Adrenal gland (tissue), 12 donors: ENCODE measurements around the gene ANKS3. TPM values are rescaled to one million over a fixed set of nuclear protein-coding genes. Genes with fewer than 3 reads are reported as not detected.

Source experiments
- DNase-seq, 7 donors: peaks; one replicate each; pipeline ENCODE4 v3.0.0-alpha.2; 2019 to 2020
- H3K27ac ChIP-seq, 5 donors: fragments of 200-600 bp; sonication (generic) in 4 of 5; 1 replicate in 3 of 5; 2 replicates in 2 of 5; pipeline versions ENCODE4 v1.5.1 to v1.8.0; 2016 to 2020; ENCODE audit warnings: mild to moderate bottlenecking in 1 of 5
- H3K27me3 ChIP-seq: fragments of 200-600 bp; 2 replicates; pipeline ENCODE4 v1.8.0; 2021
- H3K36me3 ChIP-seq, 2 donors: fragments of 200-600 bp; replicated peaks in 1 of 2; 1 replicate in 1 of 2; 2 replicates in 1 of 2; pipeline versions ENCODE4 v1.5.1 to v1.8.0; 2018 to 2022
- H3K4me1 ChIP-seq, 2 donors: fragments of 200-600 bp; replicated peaks in 1 of 2; 1 replicate in 1 of 2; 2 replicates in 1 of 2; pipeline versions ENCODE4 v1.5.1 to v1.8.0; 2018 to 2021
- H3K4me3 ChIP-seq, 4 donors: fragments of 200-600 bp; sonication (generic) in 3 of 4; one replicate each; pipeline ENCODE4 v1.5.1; 2016 to 2018
- H3K9me3 ChIP-seq, 3 donors: fragments of 200-600 bp; sonication (generic) in 1 of 3; replicated peaks in 1 of 3; 1 replicate in 2 of 3; 2 replicates in 1 of 3; pipeline versions ENCODE4 v1.5.1 to v1.8.0; 2016 to 2021
- POLR2A ChIP-seq, 2 donors: fragments of 450-650 bp; IDR thresholded peaks; one replicate each; pipeline ENCODE4 v1.6.1; 2017; ENCODE audit warnings: antibody characterized with exemption in 2 of 2, mild to moderate bottlenecking in 2 of 2, moderate library complexity in 1 of 2
- WGBS, 4 donors: extraction: QIAGEN DNeasy Blood & Tissue Kit in 2 of 4; methylation state at CpG; one replicate each; pipeline versions ENCODE4 v1.1.5 to v1.1.7; 2013 to 2017; 5-methylcytosine and 5-hydroxymethylcytosine counted together
- intact Hi-C, 2 donors: fragments of 100-400 bp; cut with DNase I; formaldehyde crosslinking; loops; one replicate each; pipeline versions ENCODE4 v1.14.1 to v1.15.0; 2022 to 2023
- polyA plus RNA-seq, 3 donors: library from polyadenylated mRNA; stranded (reverse); fragments of 200-250 nt in 2 of 3; fragments of 350-450 nt in 1 of 3; fragmentation: Illumina TruSeq in 1 of 3; extraction: RNeasy Lipid Tissue Mini Kit (QIAGEN cat#74804) in 1 of 3; gene quantifications; one replicate each; pipeline ENCODE4 v1.2.3, GENCODE V29; 2013 to 2014
- total RNA-seq, 9 donors: library from RNA; depleted of rRNA in 4 of 9; stranded (reverse); fragments of >200 nt in 4 of 9; fragments of 120-200 nt in 1 of 9; fragmentation: NEBNext Ultra II Directional in 1 of 9; extraction: Animal tissue kit (Norgen Biotek cat#: 25700) in 1 of 9; gene quantifications; one replicate each; pipeline versions ENCODE4 v1.1.0 to v1.2.4, GENCODE V29; 2013 to 2023
- TF ChIP-seq, protein P1 (sequence below), 6 experiments: fragments of 450-650 bp in 4 of 6; fragments of 200-600 bp in 2 of 6; sonication (generic) in 1 of 6; IDR thresholded peaks; 1 replicate in 5 of 6; 2 replicates in 1 of 6; pipeline versions ENCODE4 v1.5.1 to v1.8.0; 2016 to 2021; ENCODE audit warnings: antibody characterized with exemption in 6 of 6, mild to moderate bottlenecking in 2 of 6, moderate library complexity in 1 of 6
- donor health status: healthy with polysubstance abuse.
- donor health status: Bipolar disorder and iron deficiency.
- donor health status: DM: yes; HTN: yes; CAD: no.
- donor health status: DM: no; HTN: no; CAD: no.
- donor health status: DM: no; HTN: no; CAD: no.
- donor health status: DM: yes; HTN: yes; CAD: no.

Gene ANKS3
- total and polyA plus RNA-seq, 12 donors = 7.2 to 118 (median 19.1) TPM

- intact Hi-C loops = no loop called here
- Histone ChIP-seq H3K4me3 (no peak overlapping the region), H3K36me3 (peaks cover 0 to 70% of the 10 kb centered on the region in 2 donors), H3K27ac (no peak overlapping the region), H3K27me3 (no peaks in the 10 kb centered on the region), H3K9me3 (no peaks in the 10 kb centered on the region), H3K4me1 (no peaks in the 10 kb centered on the region)
- 91 to 99% (median 97%) methylated on average over 4 of the region's 4 CpGs for WGBS, 4 donors
- TF ChIP-seq, protein P1, sequence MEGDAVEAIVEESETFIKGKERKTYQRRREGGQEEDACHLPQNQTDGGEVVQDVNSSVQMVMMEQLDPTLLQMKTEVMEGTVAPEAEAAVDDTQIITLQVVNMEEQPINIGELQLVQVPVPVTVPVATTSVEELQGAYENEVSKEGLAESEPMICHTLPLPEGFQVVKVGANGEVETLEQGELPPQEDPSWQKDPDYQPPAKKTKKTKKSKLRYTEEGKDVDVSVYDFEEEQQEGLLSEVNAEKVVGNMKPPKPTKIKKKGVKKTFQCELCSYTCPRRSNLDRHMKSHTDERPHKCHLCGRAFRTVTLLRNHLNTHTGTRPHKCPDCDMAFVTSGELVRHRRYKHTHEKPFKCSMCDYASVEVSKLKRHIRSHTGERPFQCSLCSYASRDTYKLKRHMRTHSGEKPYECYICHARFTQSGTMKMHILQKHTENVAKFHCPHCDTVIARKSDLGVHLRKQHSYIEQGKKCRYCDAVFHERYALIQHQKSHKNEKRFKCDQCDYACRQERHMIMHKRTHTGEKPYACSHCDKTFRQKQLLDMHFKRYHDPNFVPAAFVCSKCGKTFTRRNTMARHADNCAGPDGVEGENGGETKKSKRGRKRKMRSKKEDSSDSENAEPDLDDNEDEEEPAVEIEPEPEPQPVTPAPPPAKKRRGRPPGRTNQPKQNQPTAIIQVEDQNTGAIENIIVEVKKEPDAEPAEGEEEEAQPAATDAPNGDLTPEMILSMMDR (IDR thresholded peaks at IDR 0.05) = no peak
- TF ChIP-seq POLR2A (IDR thresholded peaks at IDR 0.05) = no peak
- DNase-seq = no peak
Observed at GRCh38 chr16:4754865-4755264, 20.8 kb upstream of the ANKS3 start.

GRCh38 chr16:4753227-4753626 is 19.2 kb upstream of the ANKS3 start:
- peaks cover 0 to 58% of the 10 kb centered on the region in 2 donors for H3K36me3 ChIP-seq
- H3K4me3 ChIP-seq = no peak overlapping the region
- H3K27ac ChIP-seq = no peak overlapping the region
- 85 to 91% (median 90%) methylated on average over 11 of the region's 11 CpGs for WGBS, 4 donors
- no peaks in the 10 kb centered on the region for H3K4me1 ChIP-seq
- intact Hi-C loops = no loop called here
- no peak for DNase-seq
- no peaks in the 10 kb centered on the region for H3K9me3 ChIP-seq
- no peak for TF ChIP-seq POLR2A (IDR thresholded peaks at IDR 0.05)
- TF ChIP-seq, protein P1 (IDR thresholded peaks at IDR 0.05) = no peak
- H3K27me3 ChIP-seq = no peaks in the 10 kb centered on the region

DNA sequence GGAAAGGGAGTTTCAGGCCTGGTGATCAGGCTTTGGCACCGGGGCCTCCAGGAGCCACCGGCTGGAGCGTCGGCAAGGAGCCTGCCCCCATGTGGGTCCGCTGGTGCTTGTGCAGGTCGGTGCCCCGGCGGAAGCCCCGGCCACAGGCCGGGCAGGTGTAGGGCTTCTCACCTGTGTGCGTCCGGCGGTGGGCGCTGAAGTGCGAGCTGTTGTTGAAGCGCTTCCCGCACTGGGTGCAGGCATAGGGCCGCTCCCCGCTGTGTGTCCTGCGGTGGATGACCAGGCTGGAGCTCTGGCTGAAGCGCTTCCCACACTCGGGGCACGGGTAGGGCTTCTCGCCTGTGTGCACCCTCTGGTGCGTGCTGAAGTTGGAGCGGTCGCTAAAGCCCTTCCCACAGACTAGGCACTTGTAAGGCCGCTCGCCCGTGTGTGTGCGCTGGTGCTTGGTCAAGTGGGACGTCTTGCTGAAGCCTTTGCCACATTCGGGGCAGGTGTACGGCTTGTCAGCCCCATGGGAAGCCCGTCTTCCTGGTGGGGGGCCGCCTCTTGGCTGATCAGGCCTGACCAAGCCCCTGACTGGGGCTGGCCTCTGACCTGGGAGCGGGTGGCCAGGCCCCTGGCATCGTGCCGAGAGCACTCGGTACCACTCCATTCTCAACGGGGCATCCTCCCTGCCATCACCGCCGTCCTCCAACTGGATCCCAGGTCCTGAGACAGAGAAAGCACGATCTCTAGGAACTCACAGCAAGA is 18.5 kb upstream of the ANKS3 start:
- no peaks in the 10 kb centered on the region for H3K27me3 ChIP-seq
- intact Hi-C loops = no loop called here
- 90 to 96% (median 95%) methylated on average over 15 to 44 of the region's 44 CpGs for WGBS, 4 donors
- H3K9me3 ChIP-seq = no peaks in the 10 kb centered on the region
- no peak for TF ChIP-seq POLR2A (IDR thresholded peaks at IDR 0.05)
- TF ChIP-seq, protein P1 (IDR thresholded peaks at IDR 0.05) = no peak
- no peak overlapping the region for H3K27ac ChIP-seq
- no peak for DNase-seq
- H3K4me1 ChIP-seq = no peaks in the 10 kb centered on the region
- H3K4me3 ChIP-seq = no peak overlapping the region
- peaks cover 0 to 52% of the 10 kb centered on the region in 2 donors for H3K36me3 ChIP-seq

- no peak for TF ChIP-seq POLR2A (IDR thresholded peaks at IDR 0.05)
- TF ChIP-seq, protein P1 (IDR thresholded peaks at IDR 0.05) = no peak
- peak overlapping the region in 1 of 5 donors; percentile 10 for H3K27ac ChIP-seq
- no peak overlapping the region for H3K4me3 ChIP-seq
- peaks cover 0 to 52% of the 10 kb centered on the region in 2 donors for H3K36me3 ChIP-seq
- no peaks in the 10 kb centered on the region for H3K9me3 ChIP-seq
- no peaks in the 10 kb centered on the region for H3K27me3 ChIP-seq
- WGBS, 4 donors = 53 to 72% (median 59%) methylated on average over 4 to 8 of the region's 8 CpGs
- intact Hi-C loops = no loop called here
- no peaks in the 10 kb centered on the region for H3K4me1 ChIP-seq
- peak in 6 of 7 donors; percentile 30 to 69 (median 50) for DNase-seq
Observed at GRCh38 chr16:4750896-4751295, 16.8 kb upstream of the ANKS3 start.
